Muscle of leg (tissue), 16 donors: ENCODE results near the gene HCFC2. TPM values are rescaled to one million over a fixed set of nuclear protein-coding genes. Genes with fewer than 3 reads are reported as not detected.
A peak's percentile ranks its signal among the peaks of the same experiment; 100 is the strongest.
"Not testable (repeated sequence)": the region's sequence is repeated elsewhere in the genome, so short reads cannot be mapped to it uniquely, and the experiment has no call there.

ENCODE experiments used
- DNase-seq: peaks from one replicate; pipeline ENCODE4 v3.0.0; 2013
- H3K27ac ChIP-seq: one replicate; pipeline ENCODE4 v1.5.1; 2013; ENCODE audit warnings: mild to moderate bottlenecking, low read length, control low read depth
- H3K27me3 ChIP-seq: one replicate; pipeline ENCODE4 v1.6.1; 2013; ENCODE audit warnings: low read length; ENCODE audit not compliant: control insufficient read depth, insufficient read depth
- H3K36me3 ChIP-seq: one replicate; pipeline ENCODE4 v1.6.1; 2013; ENCODE audit warnings: low read length; ENCODE audit not compliant: control insufficient read depth, insufficient read depth
- H3K4me1 ChIP-seq: one replicate; pipeline ENCODE4 v1.6.1; 2013; ENCODE audit warnings: low read length; ENCODE audit not compliant: control insufficient read depth, insufficient read depth
- H3K4me3 ChIP-seq: one replicate; pipeline ENCODE4 v1.5.1; 2013; ENCODE audit warnings: low read length, control low read depth
- H3K9me3 ChIP-seq: replicated peaks from 2 replicates; pipeline ENCODE4 v1.6.1; 2013; ENCODE audit warnings: low read depth, low read length; ENCODE audit not compliant: control insufficient read depth
- WGBS: methylation state at CpG from one replicate; pipeline ENCODE4 v1.1.5; 2013; ENCODE audit warnings: missing lambda C conversion rate; ENCODE audit not compliant: insufficient coverage; 5-methylcytosine and 5-hydroxymethylcytosine counted together
- long read RNA-seq, 11 donors: transcript quantifications; one replicate each; lab custom pipeline, GENCODE V29; 2026
- polyA plus RNA-seq, 8 donors: library from polyadenylated mRNA; unstranded; fragments of 120-200 nt; gene quantifications; one replicate each; pipeline versions ENCODE4 v1.2.1 to v1.2.3, GENCODE V29; 2013; ENCODE audit warnings: inconsistent platforms in 1 of 8, low replicate concordance in 1 of 8; ENCODE audit not compliant: insufficient read length in 8 of 8, insufficient read depth in 1 of 8
- total RNA-seq: library from RNA; stranded (reverse); fragments of 120-200 nt; gene quantifications from one replicate; pipeline ENCODE4 v1.2.4, GENCODE V29; 2013

HCFC2 gene
- 35.8 TPM for total RNA-seq
- polyA plus RNA-seq: 10 to 100 TPM; 16.9 to 32.9 (median 25.8) TPM
- long read RNA-seq, donor 1, full-length matches to known transcripts: 2 of 2 reads
- long read RNA-seq, donor 1, partial matches to known transcripts: 0 of 2 reads
- long read RNA-seq, donor 1, other reads (novel, unspliced or antisense): 0 of 2 reads
- long read RNA-seq, donor 2: 0 reads
- long read RNA-seq, donor 3, full-length matches to known transcripts: 4 of 4 reads
- long read RNA-seq, donor 3, partial matches to known transcripts: 0 of 4 reads
- long read RNA-seq, donor 3, other reads (novel, unspliced or antisense): 0 of 4 reads
- long read RNA-seq, donor 4: 0 reads
- long read RNA-seq, donor 5, full-length matches to known transcripts: 7 of 26 reads
- long read RNA-seq, donor 5, partial matches to known transcripts: 19 of 26 reads
- long read RNA-seq, donor 5, other reads (novel, unspliced or antisense): 0 of 26 reads
- long read RNA-seq, donor 6, full-length matches to known transcripts: 3 of 19 reads
- long read RNA-seq, donor 6, partial matches to known transcripts: 16 of 19 reads
- long read RNA-seq, donor 6, other reads (novel, unspliced or antisense): 0 of 19 reads
- long read RNA-seq, donor 7, full-length matches to known transcripts: 1 of 6 reads
- long read RNA-seq, donor 7, partial matches to known transcripts: 5 of 6 reads
- long read RNA-seq, donor 7, other reads (novel, unspliced or antisense): 0 of 6 reads
- long read RNA-seq, donor 8, full-length matches to known transcripts: 3 of 25 reads
- long read RNA-seq, donor 8, partial matches to known transcripts: 5 of 25 reads
- long read RNA-seq, donor 8, other reads (novel, unspliced or antisense): 17 of 25 reads
- long read RNA-seq, donor 9, full-length matches to known transcripts: 2 of 21 reads
- long read RNA-seq, donor 9, partial matches to known transcripts: 19 of 21 reads
- long read RNA-seq, donor 9, other reads (novel, unspliced or antisense): 0 of 21 reads
- long read RNA-seq, donor 10, full-length matches to known transcripts: 4 of 17 reads
- long read RNA-seq, donor 10, partial matches to known transcripts: 13 of 17 reads
- long read RNA-seq, donor 10, other reads (novel, unspliced or antisense): 0 of 17 reads
- long read RNA-seq, donor 11: 0 reads

- WGBS: under 1% methylated on average over 57 of the region's 74 CpGs
- Histone ChIP-seq H3K4me1 (peaks cover 13% of the 10 kb centered on the region), H3K27me3 (no peaks in the 10 kb centered on the region), H3K36me3 (peaks cover under 1% of the 10 kb centered on the region), H3K9me3 (no peaks in the 10 kb centered on the region), H3K4me3 (peak within 1 kb of the TSS; percentile 84), H3K27ac (peak within 1 kb of the TSS; percentile 94)
- peak; percentile 97 for DNase-seq
Measured at GRCh38 chr12:104064031-104064841, at the start of gene HCFC2. Gene HCFC2, plus strand, starts transcription at chr12:104064531. Its CDS starts 30 bp downstream, at chr12:104064561.

DNA sequence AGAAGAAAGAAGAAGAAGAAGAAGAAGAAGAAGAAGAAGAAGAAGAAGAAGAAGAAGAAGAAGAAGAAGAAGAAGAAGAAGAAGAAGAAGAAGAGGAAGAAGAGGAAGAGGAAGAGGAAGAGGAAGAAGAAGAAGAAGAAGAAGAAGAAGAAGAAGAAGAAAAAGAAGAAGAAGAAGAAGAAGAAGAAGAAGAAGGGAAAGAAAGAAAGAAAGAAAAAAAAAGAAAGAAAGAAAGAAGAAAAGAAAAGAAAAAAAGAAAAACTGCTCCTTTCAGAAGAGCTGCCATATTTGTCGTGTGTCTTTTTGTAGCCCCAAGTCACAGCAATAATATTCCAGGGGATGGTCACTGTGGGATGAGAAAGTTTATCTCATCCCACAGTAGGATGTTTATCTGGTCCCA is 42.5 kb upstream of the HCFC2 start:
- no CpG with 5 or more reads among the region's 1 CpG for WGBS
- not testable (repeated sequence) for H3K36me3 ChIP-seq, H3K4me3 ChIP-seq, DNase-seq, H3K9me3 ChIP-seq, H3K27ac ChIP-seq, H3K27me3 ChIP-seq, H3K4me1 ChIP-seq

GRCh38 chr12:104022786-104023185 is 41.5 kb upstream of the HCFC2 start:
- peak; percentile 87 for DNase-seq
- Histone ChIP-seq H3K4me1 (peaks cover 10% of the 10 kb centered on the region), H3K27ac (peak overlapping the region; percentile 31), H3K4me3 (no peak overlapping the region), H3K9me3 (peaks cover 9% of the 10 kb centered on the region), H3K27me3 (no peaks in the 10 kb centered on the region), H3K36me3 (no peaks in the 10 kb centered on the region)
- WGBS: no CpG with 5 or more reads among the region's 3 CpGs

DNA sequence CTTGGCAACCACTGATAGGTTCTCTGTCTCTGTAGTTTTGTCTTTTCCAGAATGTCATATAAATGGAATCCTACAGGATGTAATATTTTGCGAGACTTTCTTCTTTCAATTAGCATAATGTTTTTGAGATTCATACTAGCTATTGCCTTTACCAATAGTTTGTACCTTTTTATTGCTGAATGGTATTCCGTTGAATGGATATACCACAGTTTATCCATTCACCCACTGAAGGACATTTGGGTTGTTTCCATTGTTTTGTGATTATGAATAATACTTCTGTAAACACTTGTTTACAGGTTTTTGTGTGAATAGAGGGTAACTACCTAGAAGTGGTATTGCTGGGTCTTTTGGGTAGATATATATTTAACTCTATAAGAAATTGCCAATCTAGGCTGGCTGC is 40.6 kb upstream of the HCFC2 start:
- no peaks in the 10 kb centered on the region for H3K36me3 ChIP-seq
- peaks cover 9% of the 10 kb centered on the region for H3K9me3 ChIP-seq
- H3K27me3 ChIP-seq: no peaks in the 10 kb centered on the region
- DNase-seq: no peak
- H3K4me1 ChIP-seq: peaks cover 11% of the 10 kb centered on the region
- H3K27ac ChIP-seq: no peak overlapping the region
- H3K4me3 ChIP-seq: no peak overlapping the region
- WGBS: no CpG with 5 or more reads among the region's 2 CpGs

- whole genome bisulfite sequencing: 95% methylated on average over 3 of the region's 6 CpGs
Measured at GRCh38 chr12:104024348-104024747, 40.0 kb upstream of the HCFC2 start.

GRCh38 chr12:104025771-104026170 is 38.6 kb upstream of the HCFC2 start:
- Histone ChIP-seq H3K9me3 (peaks cover 9% of the 10 kb centered on the region), H3K4me3 (no peak overlapping the region), H3K36me3 (no peaks in the 10 kb centered on the region), H3K27me3 (no peaks in the 10 kb centered on the region), H3K27ac (no peak overlapping the region), H3K4me1 (peaks cover 11% of the 10 kb centered on the region)
- no peak for DNase-seq
- 100% methylated on average over 1 of the region's 2 CpGs for WGBS

More at GRCh38 chr12:104024348-104024747, 40.0 kb upstream of the HCFC2 start:
- no peak overlapping the region for H3K27ac ChIP-seq
- H3K27me3 ChIP-seq: no peaks in the 10 kb centered on the region
- DNase-seq: no peak
- peaks cover 11% of the 10 kb centered on the region for H3K4me1 ChIP-seq
- no peak overlapping the region for H3K4me3 ChIP-seq
- H3K9me3 ChIP-seq: peaks cover 9% of the 10 kb centered on the region
- H3K36me3 ChIP-seq: no peaks in the 10 kb centered on the region

- WGBS: 0% methylated on average over 1 of the region's 5 CpGs
- H3K9me3 ChIP-seq: peaks cover 9% of the 10 kb centered on the region
- peaks cover 10% of the 10 kb centered on the region for H3K4me1 ChIP-seq
- H3K27me3 ChIP-seq: no peaks in the 10 kb centered on the region
- no peak overlapping the region for H3K4me3 ChIP-seq
- H3K27ac ChIP-seq: no peak overlapping the region
- no peak for DNase-seq
- H3K36me3 ChIP-seq: no peaks in the 10 kb centered on the region
Measured at GRCh38 chr12:104026841-104027599, 37.3 kb upstream of the HCFC2 start.

DNA sequence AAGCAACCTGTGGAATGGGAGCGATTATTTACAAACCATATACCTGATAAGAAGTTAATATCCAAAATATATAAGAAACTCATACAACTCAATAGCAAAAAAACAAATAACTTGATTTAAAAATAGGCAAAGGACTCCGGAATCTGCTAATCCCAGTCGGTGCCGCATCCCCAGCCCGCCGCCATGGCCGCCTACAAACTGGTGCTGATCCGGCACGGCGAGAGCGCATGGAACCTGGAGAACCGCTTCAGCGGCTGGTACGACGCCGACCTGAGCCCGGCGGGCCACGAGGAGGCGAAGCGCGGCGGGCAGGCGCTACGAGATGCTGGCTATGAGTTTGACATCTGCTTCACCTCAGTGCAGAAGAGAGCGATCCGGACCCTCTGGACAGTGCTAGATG is 33.7 kb upstream of the HCFC2 start:
- not testable (repeated sequence) for H3K27me3 ChIP-seq, H3K4me1 ChIP-seq, DNase-seq, H3K9me3 ChIP-seq, H3K27ac ChIP-seq, H3K4me3 ChIP-seq, H3K36me3 ChIP-seq
- WGBS: no CpG with 5 or more reads among the region's 27 CpGs

- H3K36me3 ChIP-seq, DNase-seq: not testable (repeated sequence)
Measured at GRCh38 chr12:104036143-104036542, 28.2 kb upstream of the HCFC2 start.

More at GRCh38 chr12:104036143-104036542, 28.2 kb upstream of the HCFC2 start:
- not testable (repeated sequence) for H3K9me3 ChIP-seq, H3K27ac ChIP-seq, H3K4me1 ChIP-seq, H3K4me3 ChIP-seq, H3K27me3 ChIP-seq
- WGBS: no CpG with 5 or more reads among the region's 2 CpGs
